GM19238 (cell line): ENCODE data around the gene EIF4H.
A peak's percentile ranks its signal among the peaks of the same experiment; 100 is the strongest.
"Not testable (repeated sequence)": the region's sequence is repeated elsewhere in the genome, so short reads cannot be mapped to it uniquely, and the experiment has no call there.

Source experiments
- DNase-seq: peaks from one replicate; pipeline ENCODE4 v3.0.0; 2011; ENCODE audit warnings: low spot score; ENCODE audit not compliant: insufficient read length

Gene EIF4H

DNA sequence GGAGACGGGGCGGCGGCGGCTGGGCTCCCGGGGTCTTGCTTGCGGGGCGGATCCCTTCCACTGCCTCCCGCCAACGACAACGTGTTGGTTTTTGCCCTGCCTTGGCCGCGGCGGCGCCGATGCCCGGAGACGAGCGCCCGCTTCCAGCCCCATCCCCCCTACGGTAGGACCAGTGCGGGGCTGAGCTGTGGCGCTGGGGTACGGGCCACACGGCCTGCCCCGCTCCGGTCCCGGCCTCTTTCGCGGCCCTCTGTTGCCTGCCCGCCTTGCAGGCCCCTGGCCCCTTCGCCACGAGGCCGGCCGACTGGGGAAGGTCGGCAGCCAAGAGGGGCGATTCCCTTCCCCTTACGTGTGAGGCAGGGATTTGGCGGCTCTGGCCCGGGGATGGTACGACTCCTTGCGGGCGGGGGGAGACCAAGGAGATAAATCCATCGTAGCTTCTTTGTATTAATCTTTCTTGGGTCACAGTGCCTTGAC, 488 bp downstream of the EIF4H start:
- DNase-seq: peak; percentile 35

DNA sequence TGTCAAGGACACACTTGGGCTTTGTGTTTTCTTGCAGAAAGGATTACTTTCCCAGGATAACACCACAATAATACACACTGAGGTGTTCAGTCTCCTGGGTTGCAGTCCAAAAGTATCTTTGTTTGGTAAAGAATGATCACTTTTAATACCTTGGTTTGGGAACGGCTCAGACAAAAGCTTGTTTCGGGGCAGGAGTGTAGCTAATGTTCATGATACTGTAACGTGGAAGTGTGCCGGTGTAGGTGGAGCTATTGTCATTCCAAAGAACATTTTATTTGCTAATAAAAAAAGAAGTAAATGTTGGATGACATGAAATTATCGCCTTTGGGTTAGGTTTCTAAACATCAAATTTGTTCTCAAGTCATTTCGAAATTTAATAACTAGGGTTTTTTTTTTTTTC, 1.2 kb downstream of the EIF4H start:
- DNase-seq: no peak

DNA sequence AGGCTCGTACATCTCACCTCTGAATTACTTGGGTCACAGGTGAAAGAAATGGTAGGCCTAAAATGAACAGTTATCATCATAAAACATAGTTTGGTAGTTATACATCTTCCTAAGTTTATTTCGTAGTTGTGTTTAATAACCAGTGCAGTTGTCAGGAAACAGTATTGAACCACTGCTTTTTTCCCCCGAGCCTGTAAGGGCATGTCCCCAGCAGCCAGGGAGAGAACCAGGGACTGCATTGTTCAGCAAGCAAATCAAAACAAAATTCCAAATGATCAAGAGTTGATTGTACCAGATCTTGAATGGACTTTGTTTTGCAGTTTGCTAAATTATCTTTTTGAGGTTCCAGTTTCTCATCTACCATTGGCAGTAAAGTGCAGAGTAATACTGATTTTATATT, 2.4 kb downstream of the EIF4H start:
- no peak for DNase-seq

DNA sequence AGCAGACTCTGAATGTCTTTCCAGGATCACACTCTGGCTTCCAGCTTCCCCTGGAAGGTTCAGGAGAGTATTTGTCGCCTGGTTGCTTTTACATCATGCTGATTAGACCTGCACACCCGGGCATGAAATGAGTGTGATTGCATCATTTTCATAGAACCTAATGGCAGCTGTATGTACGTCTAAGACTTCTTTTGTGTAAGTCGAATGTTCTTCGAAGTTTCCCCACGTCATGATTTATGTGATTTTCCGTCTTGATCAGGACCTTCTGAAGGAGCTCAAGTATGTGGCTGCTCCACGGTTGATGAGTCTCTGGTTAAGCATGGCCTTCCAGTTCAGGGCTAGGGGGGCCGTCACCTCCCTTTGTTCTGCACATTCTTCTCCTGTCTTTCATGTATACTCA, 4.5 kb downstream of the EIF4H start:
- no peak for DNase-seq

DNA sequence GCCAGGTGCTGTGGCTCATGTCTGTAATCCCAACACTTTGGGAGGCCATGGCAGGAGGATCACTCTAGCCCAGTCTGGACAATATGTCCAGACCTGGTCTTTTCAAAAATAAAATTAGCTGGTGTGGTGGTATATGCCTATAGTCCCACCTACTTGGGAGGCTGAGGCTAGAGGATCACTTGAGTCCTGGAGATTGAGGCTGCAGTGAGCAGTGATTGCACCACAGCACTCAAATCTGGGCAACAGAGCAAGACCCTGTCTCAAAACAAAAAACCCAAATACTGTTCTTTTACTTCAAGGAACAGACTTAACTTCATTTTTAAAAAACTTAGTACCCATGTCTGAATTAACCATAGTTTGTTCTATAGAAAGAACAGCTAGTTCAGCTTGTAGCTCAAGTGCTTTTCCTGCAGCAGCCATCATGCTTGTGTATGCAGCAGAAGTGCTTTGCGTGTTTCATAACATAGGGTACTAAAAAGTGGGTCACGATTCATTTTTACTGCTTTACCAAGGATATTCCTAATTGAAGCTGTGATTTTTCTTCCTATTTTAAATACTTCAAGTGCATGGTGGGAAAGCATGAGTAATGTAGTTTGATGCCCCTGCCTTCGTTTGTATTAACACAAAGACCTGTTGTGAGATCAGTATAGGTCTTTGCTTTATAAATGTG, 5.9 kb downstream of the EIF4H start:
- no peak for DNase-seq

DNA sequence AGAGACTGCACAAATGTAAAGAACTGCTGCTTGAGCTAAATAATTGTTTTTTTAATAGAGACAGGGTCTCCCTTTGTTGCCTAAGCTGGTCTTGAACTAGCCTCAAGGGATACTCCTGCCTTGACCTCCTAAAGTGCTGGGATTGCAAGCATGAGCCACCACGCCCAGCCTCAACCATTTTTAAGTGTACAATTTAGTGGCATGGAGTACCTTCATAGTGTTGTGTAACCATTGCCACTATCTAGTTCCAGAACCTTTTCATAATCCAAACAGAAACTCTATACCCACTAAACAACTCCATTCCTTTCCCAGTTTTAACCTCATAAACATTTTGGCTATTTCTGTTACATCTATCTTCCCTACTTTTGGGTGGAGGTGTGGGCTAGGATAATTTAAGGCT, 6.7 kb downstream of the EIF4H start:
- DNase-seq: no peak

DNA sequence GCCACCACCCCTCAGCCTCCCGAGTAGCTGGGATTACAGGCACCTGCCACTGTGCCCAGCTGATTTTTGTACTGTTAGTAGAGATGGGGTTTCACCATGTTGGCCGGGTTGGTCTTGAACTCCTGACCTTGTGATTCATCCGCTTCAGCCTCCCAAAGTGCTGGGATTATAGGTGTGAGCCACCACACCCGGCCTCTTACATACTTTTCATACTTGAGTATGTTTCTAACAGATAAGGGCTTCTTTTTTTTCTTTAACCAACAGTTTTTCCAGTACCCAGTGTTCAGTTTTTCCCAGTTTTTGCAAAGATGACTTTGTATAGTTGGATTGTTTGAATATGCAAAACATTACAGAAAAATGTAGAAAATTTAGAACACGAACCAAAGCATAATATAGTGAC, 7.7 kb downstream of the EIF4H start:
- DNase-seq: no peak

DNA sequence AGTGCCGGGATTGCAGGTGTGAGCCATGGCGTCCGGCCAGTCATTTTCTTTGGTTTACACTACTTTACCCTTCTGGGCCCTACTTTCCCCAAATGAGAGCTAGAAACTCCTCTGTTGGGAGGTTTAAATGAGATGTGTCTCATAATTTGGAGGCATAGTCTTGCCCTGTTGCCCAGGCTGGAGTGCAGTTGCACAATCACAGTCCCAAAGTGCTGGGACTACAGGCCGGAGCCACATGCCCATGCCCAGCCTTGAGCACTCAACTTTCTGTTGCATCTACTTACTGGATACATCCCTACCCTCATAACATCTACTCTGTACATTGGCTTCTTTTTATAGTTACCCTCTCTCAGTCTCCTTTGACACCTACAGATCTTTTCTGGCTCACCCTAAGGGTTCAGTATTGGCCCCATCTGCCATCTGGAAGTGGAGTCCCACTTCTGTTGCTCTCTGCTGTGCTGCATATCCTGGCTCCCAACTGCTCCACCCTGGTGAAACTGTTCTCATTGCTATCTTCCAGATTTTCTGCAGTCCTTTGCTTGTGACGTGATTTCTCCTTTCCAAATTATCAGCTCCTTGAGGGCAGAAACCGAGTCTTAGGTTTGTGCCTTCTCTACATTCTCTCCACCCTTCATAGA, 8.4 kb downstream of the EIF4H start:
- no peak for DNase-seq

DNA sequence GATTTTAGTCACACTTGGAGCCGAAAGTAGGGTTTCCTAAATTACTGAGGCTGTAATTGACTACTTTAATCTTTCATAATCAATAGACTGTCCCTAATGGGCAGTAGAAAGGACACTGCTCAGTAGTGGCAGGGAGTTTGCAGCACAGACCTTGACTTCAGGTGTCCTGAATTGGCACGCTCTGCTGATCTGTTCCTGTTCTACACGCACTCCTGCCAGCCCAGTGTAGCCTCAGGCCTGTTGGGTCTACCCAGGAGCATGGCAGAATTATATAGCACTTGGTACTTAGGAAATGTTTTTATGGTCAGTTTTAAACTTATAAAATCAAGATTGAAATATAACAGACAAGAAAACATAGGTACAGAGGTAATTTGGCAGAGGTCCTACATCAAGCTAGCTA, 9.0 kb downstream of the EIF4H start:
- DNase-seq: no peak

DNA sequence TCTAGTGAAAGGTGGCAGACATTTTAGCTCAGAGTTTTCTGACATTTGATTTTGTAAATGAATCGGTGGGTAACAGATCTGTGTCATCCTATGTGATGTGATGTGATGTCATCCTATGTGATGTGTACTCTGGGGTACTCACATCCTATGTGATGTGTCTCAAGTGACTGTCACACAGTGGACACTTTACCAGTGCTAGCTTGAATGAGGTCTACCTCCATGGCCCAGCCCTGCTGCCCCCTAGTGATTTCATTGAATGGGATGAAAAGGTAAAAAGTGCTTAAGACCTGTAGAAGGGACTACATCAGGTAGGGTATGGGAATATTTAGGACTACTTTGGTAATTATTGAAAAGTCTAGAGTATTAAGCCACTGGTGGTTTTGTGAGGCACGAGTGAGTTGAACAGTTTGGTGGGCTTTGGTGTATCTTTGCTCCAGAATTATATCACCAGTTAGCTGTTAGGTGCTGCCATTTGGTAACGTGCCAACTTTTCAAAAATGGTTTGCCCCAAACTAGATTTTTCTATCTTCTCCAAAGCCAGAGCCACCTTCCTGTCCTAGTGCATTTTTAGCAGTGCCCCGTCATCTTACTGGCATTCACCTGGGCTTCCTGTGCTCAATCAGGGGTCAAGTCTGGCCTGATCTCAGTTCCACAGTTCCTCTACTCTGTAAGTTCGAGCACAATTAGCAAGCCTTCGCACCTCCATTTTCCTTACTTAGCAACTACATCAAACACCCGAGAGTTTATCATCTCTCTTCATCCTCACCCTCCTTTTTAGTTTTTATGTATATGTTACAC, 9.7 kb downstream of the EIF4H start:
- no peak for DNase-seq

DNA sequence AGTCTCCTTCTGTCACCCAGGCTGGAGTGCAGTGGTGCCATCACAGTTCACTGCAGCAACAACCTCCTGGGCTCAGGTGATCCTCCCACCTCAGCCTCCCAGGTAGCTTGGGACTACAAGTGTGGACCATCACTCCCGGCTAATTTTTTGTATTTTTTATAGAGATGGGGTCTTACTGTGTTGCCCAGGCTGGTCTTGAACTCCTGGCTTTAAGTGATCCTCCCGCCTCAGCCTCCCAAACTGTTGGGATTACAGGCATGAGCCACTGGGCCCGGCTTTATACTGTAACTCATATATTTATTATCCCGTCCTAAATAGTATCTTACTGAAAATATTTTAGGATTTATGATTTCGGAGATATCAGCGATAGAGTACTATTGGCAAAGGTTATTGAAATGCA, 10.9 kb downstream of the EIF4H start:
- no peak for DNase-seq

DNA sequence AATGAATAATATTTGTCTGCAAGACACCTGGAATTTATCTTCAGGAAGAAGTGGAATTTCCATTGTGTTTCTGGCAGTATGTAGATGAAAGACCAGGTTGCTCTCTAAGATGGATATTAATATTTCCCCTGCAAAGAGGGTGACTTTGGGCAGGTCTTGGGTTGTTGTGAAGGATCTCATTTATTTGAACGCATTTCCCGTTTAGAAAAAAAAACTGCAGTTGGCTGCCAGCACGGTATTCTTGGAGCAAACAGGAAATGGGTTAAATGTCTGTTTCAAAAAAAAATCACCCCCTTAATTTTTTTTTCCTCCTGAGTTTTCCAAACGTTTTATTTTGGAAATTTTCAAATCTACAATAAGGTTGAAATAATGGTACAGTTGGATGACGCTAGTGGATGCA, 11.5 kb downstream of the EIF4H start:
- DNase-seq: no peak

DNA sequence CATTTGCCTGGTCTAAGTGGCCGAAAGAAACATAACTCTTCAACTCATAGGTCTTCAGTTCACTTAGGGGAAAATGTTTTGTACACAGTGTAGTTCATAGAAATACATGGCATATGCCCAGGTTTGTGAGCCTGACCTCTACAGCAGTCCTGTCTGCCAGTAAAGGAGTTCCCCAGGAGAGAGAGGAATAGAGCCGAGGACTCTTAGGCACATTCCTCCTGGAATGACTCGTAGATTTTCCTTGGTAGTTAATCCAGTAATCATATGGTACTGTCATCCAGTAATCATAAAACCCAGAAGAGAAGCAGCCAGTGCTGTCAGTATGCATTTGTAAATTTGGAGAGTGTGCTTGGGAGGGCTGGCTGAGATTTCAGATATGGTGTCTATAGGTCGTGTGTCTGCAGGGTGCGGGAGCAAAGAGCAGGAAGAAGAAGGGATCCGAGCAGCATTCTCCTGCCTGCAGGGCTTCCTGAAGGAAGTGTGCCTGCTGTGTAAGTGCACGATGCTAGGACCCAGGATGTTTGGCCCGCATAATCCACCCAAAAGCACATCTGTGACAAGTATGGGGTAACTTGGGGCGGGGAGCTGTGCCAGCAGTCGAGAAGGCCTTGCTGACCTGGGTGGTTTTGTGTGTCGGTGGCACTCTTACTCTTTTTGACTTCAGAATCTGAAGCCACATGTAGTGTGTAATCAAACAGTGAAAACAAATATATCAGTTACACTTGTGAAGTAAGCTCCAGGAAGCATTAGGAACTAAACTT, 13.9 kb downstream of the EIF4H start:
- DNase-seq: no peak

DNA sequence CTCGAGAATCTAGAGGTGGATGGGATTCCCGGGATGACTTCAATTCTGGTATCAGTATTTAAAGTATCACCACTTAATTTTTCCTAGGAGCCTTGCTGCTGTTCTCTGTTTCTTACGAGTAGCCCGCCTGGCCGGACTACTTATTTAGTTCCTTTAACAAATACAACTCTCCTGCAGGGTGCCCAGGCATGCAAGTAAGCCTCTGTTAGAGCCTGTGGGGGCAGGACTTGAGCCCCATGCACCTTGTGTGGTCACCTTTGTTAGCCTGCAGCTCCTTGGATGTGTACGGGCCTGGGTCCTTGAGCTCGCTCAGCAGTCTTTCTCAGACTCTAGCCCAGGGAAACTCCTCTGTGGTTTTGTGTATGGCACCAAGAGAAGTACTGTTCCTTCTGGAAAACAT, 16.1 kb downstream of the EIF4H start:
- no peak for DNase-seq

DNA sequence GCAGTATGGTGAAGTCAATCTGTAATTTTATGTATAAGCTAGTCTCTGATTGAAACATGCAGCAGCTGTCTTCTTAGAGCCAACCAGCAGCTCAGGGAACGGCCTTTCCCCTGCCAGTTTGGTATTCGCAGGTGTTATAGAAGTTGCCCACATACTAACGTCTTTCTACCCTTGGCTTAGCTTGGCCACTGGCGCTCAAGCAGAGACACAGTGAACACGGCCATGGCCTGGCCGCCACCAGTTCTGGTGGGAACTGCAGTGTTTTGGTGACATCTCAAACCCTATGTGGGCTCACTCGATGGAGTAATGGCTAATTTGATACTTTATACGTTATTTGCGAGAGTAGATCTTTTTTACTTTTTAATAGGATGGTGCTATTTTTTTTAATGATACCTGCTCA, 17.1 kb downstream of the EIF4H start:
- DNase-seq: no peak

DNA sequence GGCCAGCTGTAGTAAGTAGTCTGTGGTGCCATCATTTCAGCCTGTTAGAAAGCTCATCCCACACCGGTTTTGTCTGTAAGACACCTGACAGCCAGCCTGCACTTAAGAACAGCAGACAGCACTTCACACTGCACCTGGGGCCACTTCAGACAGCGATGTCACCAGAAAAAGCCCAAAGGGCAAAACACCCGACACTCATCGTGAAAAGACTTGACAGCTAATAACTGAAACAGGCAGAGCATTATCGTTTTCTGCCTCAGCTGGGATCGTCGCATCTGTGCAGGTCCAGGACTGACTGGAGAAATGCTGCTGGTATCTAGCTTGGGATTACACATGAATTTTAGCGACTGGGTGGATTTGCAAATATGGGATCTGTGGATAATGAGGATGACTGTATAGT, 18.9 kb downstream of the EIF4H start:
- no peak for DNase-seq

DNA sequence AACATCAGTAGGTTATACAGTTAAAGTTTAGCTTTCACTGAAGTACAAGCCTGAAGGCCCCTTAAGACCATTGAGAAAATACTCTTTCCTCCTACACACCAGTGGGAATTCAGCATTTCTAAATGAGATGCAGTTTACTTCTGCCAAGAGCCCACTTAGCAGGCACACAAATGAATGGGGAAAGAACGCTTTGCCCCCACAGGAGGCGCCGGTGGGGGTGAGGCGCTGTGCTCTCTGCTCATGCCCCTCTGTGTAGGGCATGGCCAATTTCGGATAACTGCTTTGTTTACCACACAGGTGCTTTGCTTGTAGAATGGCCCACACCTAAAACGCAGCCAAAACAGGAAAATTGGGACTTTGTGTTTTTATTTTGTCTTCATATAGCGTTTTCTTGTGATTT, 19.8 kb downstream of the EIF4H start:
- no peak for DNase-seq

DNA sequence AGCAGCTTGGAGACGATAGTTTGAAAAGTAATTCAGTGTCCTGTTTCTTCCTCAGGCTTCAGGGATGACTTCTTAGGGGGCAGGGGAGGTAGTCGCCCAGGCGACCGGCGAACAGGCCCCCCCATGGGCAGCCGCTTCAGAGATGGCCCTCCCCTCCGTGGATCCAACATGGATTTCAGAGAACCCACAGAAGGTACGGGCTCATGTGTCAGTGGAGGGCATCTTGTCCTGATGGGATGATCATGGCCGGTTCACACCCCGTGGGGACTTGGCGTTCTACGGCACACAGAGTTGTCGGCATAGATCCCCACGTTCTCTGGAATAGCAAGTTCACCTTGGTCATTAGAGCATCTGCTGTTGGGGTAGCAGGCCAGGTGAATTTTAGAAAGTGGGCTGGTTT, 20.5 kb downstream of the EIF4H start:
- no peak for DNase-seq

DNA sequence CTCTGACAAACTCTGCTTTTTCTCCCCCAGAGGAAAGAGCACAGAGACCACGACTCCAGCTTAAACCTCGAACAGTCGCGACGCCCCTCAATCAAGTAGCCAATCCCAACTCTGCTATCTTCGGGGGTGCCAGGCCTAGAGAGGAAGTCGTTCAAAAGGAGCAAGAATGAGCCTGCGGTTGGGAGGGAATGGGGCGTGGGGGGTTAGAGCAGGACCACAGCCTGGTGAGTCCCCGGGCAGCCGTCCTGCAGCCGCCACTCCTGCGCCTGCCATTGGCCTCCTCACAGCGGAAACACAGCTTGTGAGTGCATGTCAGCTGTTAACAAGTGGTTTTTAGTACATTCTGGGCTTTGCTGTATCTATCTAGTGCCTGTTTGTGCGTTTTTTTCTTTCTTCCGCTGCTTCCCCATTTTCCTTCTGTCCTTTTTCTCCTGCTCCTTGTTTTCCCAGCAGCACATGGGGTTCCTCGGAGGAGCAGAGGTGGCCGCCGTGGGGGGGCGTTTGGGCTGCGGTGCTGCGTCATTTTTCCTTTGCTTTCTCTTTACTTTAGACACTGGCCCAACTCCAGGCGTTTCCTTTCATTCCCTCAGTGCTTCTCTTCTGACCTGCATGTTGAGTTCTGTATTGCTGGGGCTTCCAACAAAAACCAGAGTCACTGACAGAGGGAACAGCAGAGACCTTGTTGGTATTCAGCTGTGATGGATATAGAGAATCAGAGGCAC, 21.1 kb downstream of the EIF4H start:
- not testable (repeated sequence) for DNase-seq

DNA sequence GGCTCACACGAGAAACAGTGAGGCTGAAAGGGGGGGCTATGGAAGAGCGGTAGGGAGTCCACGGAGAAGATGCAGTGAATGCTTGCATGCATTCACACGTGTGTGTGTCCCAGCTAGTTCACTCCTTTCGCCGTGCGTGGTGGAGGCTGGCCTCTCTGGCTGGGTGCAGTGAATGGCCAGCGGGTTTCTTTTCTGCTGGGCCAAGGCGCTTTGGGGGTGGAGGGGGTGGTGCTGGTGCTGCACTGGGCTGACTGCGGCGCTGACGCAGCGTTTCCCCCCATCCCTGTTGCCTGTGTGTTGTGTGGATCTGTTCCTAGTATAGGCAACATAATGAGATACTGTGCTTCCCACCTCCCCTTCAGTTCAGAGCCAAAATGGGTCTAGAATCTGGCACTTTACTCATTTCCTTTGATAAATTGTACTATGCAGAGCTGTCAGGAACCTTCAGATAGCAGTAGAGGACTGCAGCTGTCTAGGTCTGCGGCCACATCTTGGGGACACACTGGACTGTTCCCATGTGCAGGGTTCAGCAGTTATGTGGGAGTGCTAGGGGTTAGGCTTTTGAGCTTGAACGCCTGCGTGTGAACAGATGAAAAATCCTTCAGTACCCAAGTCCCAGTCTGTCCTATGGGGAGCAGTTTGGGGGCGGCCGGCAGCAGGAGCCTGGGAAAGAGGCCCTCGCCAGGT, 22.0 kb downstream of the EIF4H start:
- DNase-seq: not testable (repeated sequence)
